Psoas muscle (tissue), 8 donors: Measurements from ENCODE around the gene MBOAT7. TPM values are rescaled to one million over a fixed set of nuclear protein-coding genes. Genes with fewer than 3 reads are reported as not detected.

Source experiments
- ATAC-seq, 4 donors: fragments of 200-7000 bp; cut with Tn5 transposase; one replicate each; pipeline ENCODE4 v1.9.1; 2020; ENCODE audit warnings: moderate library complexity in 3 of 4, mild to moderate bottlenecking in 2 of 4
- DNase-seq, 2 donors: peaks; one replicate each; pipeline ENCODE4 v3.0.0-alpha.2; 2020
- H3K27ac ChIP-seq: fragments of 200-600 bp; one replicate; pipeline ENCODE4 v1.8.0; 2022
- H3K27me3 ChIP-seq, 3 donors: fragments of 200-600 bp in 1 of 3; one replicate each; pipeline versions ENCODE4 v1.6.1 to v1.8.0; 2013 to 2022; ENCODE audit warnings: low read length in 2 of 3, mild to moderate bottlenecking in 2 of 3, moderate library complexity in 1 of 3; ENCODE audit not compliant: insufficient read depth in 3 of 3
- H3K36me3 ChIP-seq, 2 donors: fragments of 200-600 bp in 1 of 2; one replicate each; pipeline versions ENCODE4 v1.6.1 to v1.8.0; 2013 to 2022; ENCODE audit warnings: low read depth in 1 of 2, mild to moderate bottlenecking in 1 of 2, moderate library complexity in 1 of 2; ENCODE audit not compliant: insufficient read depth in 1 of 2
- H3K4me1 ChIP-seq: fragments of 200-600 bp; one replicate; pipeline ENCODE4 v1.8.0; 2022
- H3K4me3 ChIP-seq: fragments of 200-600 bp; one replicate; pipeline ENCODE4 v1.8.0; 2022; ENCODE audit warnings: mild to moderate bottlenecking
- H3K9me3 ChIP-seq: fragments of 200-600 bp; one replicate; pipeline ENCODE4 v1.8.0; 2022
- CTCF ChIP-seq: fragments of 200-600 bp; IDR thresholded peaks from one replicate; pipeline ENCODE4 v1.8.0; 2022; ENCODE audit warnings: antibody characterized with exemption
- WGBS, 3 donors: extraction: QIAGEN DNeasy Blood & Tissue Kit; methylation state at CpG; one replicate each; pipeline versions ENCODE4 v1.1.6 to v1.1.7; 2013; 5-methylcytosine and 5-hydroxymethylcytosine counted together
- intact Hi-C, 2 donors: fragments of 100-400 bp; cut with DNase I; formaldehyde crosslinking; loops; one replicate each; pipeline versions ENCODE4 v1.11.0 to v1.14.2; 2022
- long read RNA-seq, 2 donors: library from polyadenylated mRNA; unstranded; transcript quantifications; one replicate each; pipeline ENCODE4 v2.0.0, GENCODE V29; 2021
- polyA plus RNA-seq, 3 donors: library from polyadenylated mRNA; stranded (reverse); fragments of 200-250 nt; gene quantifications; one replicate each; pipeline ENCODE4 v1.2.3, GENCODE V29; 2013
- total RNA-seq, 4 donors: library from RNA; stranded (reverse); fragmentation: NEBNext Ultra II Directional in 2 of 4; extraction: Animal tissue kit (Norgen Biotek cat#: 25700) in 2 of 4; gene quantifications; one replicate each; pipeline versions ENCODE4 v1.2.1 to v1.2.4, GENCODE V29; 2021 to 2023
- donor health status: healthy with polysubstance abuse.
- donor health status: DM: no; HTN: no; CAD: no; lungs with moderate emphysema.
- donor health status: Bipolar disorder and iron deficiency.
- donor health status: healthy.
- donor health status: DM: yes; HTN: yes; CAD: no.
- donor health status: DM: no; HTN: no; CAD: no.
- donor health status: DM: no; HTN: no; CAD: no.
- donor health status: DM: yes; HTN: yes; CAD: no.

The MBOAT7 gene
- total RNA-seq (10 to 100 TPM in 3 of 4 donors, 1 to 10 TPM in 1; 6.2 to 17.8 (median 11.4) TPM), polyA plus RNA-seq (10 to 100 TPM in 1 of 3 donors, 1 to 10 TPM in 2; 6.3 to 11.4 (median 8.4) TPM)
- long read RNA-seq, donor 1, partial matches to known transcripts = 7 of 16 reads
- long read RNA-seq, donor 1, other reads (novel, unspliced or antisense) = 3 of 16 reads
- long read RNA-seq, donor 2, transcript MBOAT7-201 (8 exons, 2,529 nt) = major isoform, 8 of 19 reads
- long read RNA-seq, donor 2, partial matches to known transcripts = 6 of 19 reads
- long read RNA-seq, donor 2, other reads (novel, unspliced or antisense) = 1 of 19 reads

- DNase-seq = no peak
- WGBS, 3 donors = 0 to 1% (median 1%) methylated on average over 50 to 64 of the region's 64 CpGs
- no peaks in the 10 kb centered on the region for H3K27me3 ChIP-seq
- TF ChIP-seq CTCF = peak; percentile 26
- peak within 1 kb of the TSS; percentile 99 for H3K27ac ChIP-seq
- H3K4me3 ChIP-seq = peak within 1 kb of the TSS; percentile 75
- no peaks in the 10 kb centered on the region for H3K9me3 ChIP-seq
- H3K4me1 ChIP-seq = peaks cover 17% of the 10 kb centered on the region
- intact Hi-C loops = loop anchor here in 1 of 2 donors (5.0 kb wide), 1 partner anchor 667 kb away; no protein-coding TSS in a partner anchor
- peak; percentile 3 to 15 (median 5) for ATAC-seq
- H3K36me3 ChIP-seq = peaks cover 6 to 31% of the 10 kb centered on the region in 2 donors
Observed at GRCh38 chr19:54189145-54189734, at the start of gene MBOAT7. Gene MBOAT7, minus strand, starts transcription at chr19:54189580. Its CDS starts 1,072 bp downstream, at chr19:54188508.

- Histone ChIP-seq H3K27ac (no peak overlapping the region), H3K36me3 (no peaks in the 10 kb centered on the region), H3K27me3 (peaks cover 0 to 7% (median 4%) of the 10 kb centered on the region in 3 donors), H3K4me1 (no peaks in the 10 kb centered on the region), H3K4me3 (no peak overlapping the region), H3K9me3 (no peaks in the 10 kb centered on the region)
- intact Hi-C loops = no loop called here
- TF ChIP-seq CTCF = no peak
- 3 to 87% (median 58%) methylated on average over 5 of the region's 5 CpGs for WGBS, 3 donors
- ATAC-seq = no peak
- no peak for DNase-seq
Observed at GRCh38 chr19:54233941-54234340, 44.6 kb upstream of the MBOAT7 start.

- H3K27me3 ChIP-seq = peaks cover 0 to 9% (median 2%) of the 10 kb centered on the region in 3 donors
- ATAC-seq = peak; percentile 75 to 90 (median 88)
Observed at GRCh38 chr19:54231077-54231931, 41.9 kb upstream of the MBOAT7 start.

GRCh38 chr19:54230031-54230430 is 40.7 kb upstream of the MBOAT7 start:
- Histone ChIP-seq H3K4me1 (no peaks in the 10 kb centered on the region), H3K27ac (no peak overlapping the region), H3K27me3 (peaks cover 0 to 12% (median 2%) of the 10 kb centered on the region in 3 donors), H3K9me3 (no peaks in the 10 kb centered on the region), H3K36me3 (no peaks in the 10 kb centered on the region), H3K4me3 (no peak overlapping the region)
- 79 to 86% (median 80%) methylated on average over 7 of the region's 7 CpGs for WGBS, 3 donors
- TF ChIP-seq CTCF = no peak
- ATAC-seq (no peak), DNase-seq (no peak)
- intact Hi-C loops = loop anchor here (2.0 kb wide), 1 partner anchor 61 kb away; no protein-coding TSS in a partner anchor

More at GRCh38 chr19:54231077-54231931, 41.9 kb upstream of the MBOAT7 start:
- TF ChIP-seq CTCF = peak; percentile 84
- intact Hi-C loops = loop anchor here (2.0 kb wide), 1 partner anchor 63 kb away; no protein-coding TSS in a partner anchor
- Histone ChIP-seq H3K4me1 (no peaks in the 10 kb centered on the region), H3K36me3 (no peaks in the 10 kb centered on the region), H3K9me3 (no peaks in the 10 kb centered on the region), H3K4me3 (no peak overlapping the region), H3K27ac (no peak overlapping the region)
- WGBS, 3 donors = 19 to 23% (median 22%) methylated on average over 21 of the region's 21 CpGs
- DNase-seq = peak; percentile 87 to 89
